ENCODE data around the gene MGMT.

Gene MGMT

DNA sequence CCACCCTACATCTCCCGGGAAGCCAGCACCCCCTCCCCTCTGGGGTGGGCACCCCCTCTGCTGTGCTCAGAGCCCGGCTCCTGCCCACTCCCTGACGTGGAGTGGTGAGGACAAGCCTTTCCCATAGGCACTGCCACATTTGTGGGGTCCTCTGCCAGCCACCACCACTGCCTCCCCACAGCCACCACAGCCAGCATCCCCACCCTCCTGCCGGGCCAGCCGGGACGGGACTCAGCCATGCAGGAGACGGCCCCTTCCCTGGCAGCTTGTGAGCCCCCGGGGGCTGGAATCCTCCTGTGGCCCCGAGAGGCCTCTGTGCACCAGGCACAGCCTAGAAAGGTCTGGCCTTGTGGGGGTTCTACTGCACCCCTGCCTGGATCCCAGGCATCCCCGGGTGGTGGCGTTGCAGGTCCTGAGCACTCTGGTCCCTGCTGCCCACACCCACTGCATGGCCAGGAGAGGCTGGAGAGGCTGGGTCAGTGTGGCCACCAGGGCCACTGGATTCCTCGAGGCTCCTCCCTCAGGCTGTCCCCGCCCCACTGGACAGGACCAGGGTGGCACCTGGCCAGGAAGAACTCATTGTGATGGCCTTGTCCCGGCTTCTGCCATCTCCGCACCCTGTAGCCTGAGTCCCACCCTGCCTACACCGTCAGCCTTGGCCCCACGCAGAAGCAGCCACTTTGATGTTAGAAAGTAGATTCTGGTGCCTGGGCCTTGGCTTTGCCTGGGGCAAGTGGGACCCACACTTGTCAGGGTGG, 349.0 kb downstream of the MGMT start:
- no peak for DNase-seq

DNA sequence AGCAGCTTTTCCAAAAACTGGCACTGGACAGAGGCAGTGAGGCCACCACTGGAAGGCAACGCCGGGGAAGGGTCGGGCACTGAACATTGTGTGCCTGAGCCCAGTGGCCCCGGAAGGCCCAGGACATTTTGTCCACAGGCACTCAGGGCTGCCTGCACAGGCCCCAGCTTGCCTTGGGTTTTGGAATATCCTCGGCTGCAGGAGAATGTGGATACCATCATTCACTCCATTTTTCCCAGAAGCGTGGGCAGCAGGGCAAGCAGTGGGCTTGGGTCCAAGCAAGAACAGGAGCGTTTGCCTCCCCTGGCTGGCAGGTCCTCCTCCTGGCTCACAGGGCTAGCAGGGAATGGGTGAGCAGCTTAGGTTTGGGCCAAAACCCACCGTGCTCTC, 349.6 kb downstream of the MGMT start:
- no peak for DNase-seq
